Neural cell (in vitro differentiated cells): ENCODE results near the gene FRMD4A. TPM values are rescaled to one million over a fixed set of nuclear protein-coding genes. Genes with fewer than 3 reads are reported as not detected.
A peak's percentile ranks its signal among the peaks of the same experiment; 100 is the strongest.

Experiments
- H2AFZ ChIP-seq: fragments of 200-600, 300-800 bp; sonication (generic), shearing (Covaris generic); 2 replicates; pipeline ENCODE4 v1.6.0; 2014; ENCODE audit warnings: low read depth, mild to moderate bottlenecking, antibody characterized with exemption, low read length, moderate library complexity
- H3F3A ChIP-seq: fragments of 200-600 bp; shearing (Covaris generic); 2 replicates; pipeline ENCODE4 v1.6.1; 2016; ENCODE audit warnings: mild to moderate bottlenecking, moderate library complexity, mixed read lengths, antibody characterized with exemption, low read length; ENCODE audit not compliant: insufficient read depth, poor library complexity, severe bottlenecking
- H3K27ac ChIP-seq: fragments of 200-600, 300-800 bp; sonication (generic), shearing (Covaris generic); 2 replicates; pipeline ENCODE4 v1.5.1; 2014; ENCODE audit warnings: mild to moderate bottlenecking, low read length, moderate library complexity
- H3K27me3 ChIP-seq: fragments of 300-800, 200-600 bp; sonication (generic), shearing (Covaris generic); 2 replicates; pipeline ENCODE4 v1.6.0; 2014; ENCODE audit warnings: mild to moderate bottlenecking, low read depth, low read length, moderate library complexity; ENCODE audit not compliant: insufficient read depth
- H3K36me3 ChIP-seq: fragments of 300-800, 200-600 bp; sonication (generic), shearing (Covaris generic); 2 replicates; pipeline ENCODE4 v1.5.1; 2014; ENCODE audit warnings: mild to moderate bottlenecking, antibody characterized with exemption, low read length, moderate library complexity; ENCODE audit not compliant: insufficient read depth
- H3K4me2 ChIP-seq: fragments of 300-800, 200-600 bp; sonication (generic), shearing (Covaris generic); 2 replicates; pipeline ENCODE4 v1.6.0; 2014; ENCODE audit warnings: mild to moderate bottlenecking, low read length
- H3K4me3 ChIP-seq: fragments of 300-800, 200-600 bp; sonication (generic), shearing (Covaris generic); 2 replicates; pipeline ENCODE4 v1.5.1; 2014; ENCODE audit warnings: mild to moderate bottlenecking, low read length, moderate library complexity
- H3K79me2 ChIP-seq: fragments of 200-600 bp; shearing (Covaris generic); replicated peaks from 2 replicates; pipeline ENCODE4 v1.6.0; 2014; ENCODE audit warnings: mild to moderate bottlenecking, low read length, moderate library complexity; ENCODE audit not compliant: insufficient read depth
- H3K9ac ChIP-seq: fragments of 300-800, 200-600 bp; sonication (generic), shearing (Covaris generic); 2 replicates; pipeline ENCODE4 v1.6.1; 2016; ENCODE audit warnings: mild to moderate bottlenecking, low read length, mixed read lengths
- H3K9me2 ChIP-seq: fragments of 200-600 bp; shearing (Covaris generic); 2 replicates; pipeline ENCODE4 v1.6.1; 2016; ENCODE audit warnings: mild to moderate bottlenecking, low read length, mixed read lengths; ENCODE audit not compliant: insufficient read depth
- H3K9me3 ChIP-seq: fragments of 200-600, 300-800 bp; sonication (generic), shearing (Covaris generic); 2 replicates; pipeline ENCODE4 v1.6.1; 2016; ENCODE audit warnings: mild to moderate bottlenecking, mixed run types, low read length, moderate library complexity, mixed read lengths
- H4K20me1 ChIP-seq: fragments of 200-600 bp; shearing (Covaris generic); 2 replicates; pipeline ENCODE4 v1.6.1; 2016; ENCODE audit warnings: mild to moderate bottlenecking, mixed run types; ENCODE audit not compliant: insufficient read depth
- EP300 ChIP-seq: fragments of 450-650 bp; conservative IDR thresholded peaks from 2 replicates; pipeline ENCODE4 v1.6.1; 2014; ENCODE audit warnings: antibody characterized with exemption, mild to moderate bottlenecking, moderate library complexity; ENCODE audit not compliant: poor library complexity, severe bottlenecking
- EZH2 ChIP-seq: fragments of 200-600, 300-800 bp; shearing (Covaris generic), sonication (generic); IDR thresholded peaks from 2 replicates; pipeline ENCODE4 v1.6.1; 2014; ENCODE audit warnings: antibody characterized with exemption, low read length, borderline replicate concordance, mild to moderate bottlenecking; ENCODE audit not compliant: insufficient read depth, poor library complexity, severe bottlenecking
- MXI1 ChIP-seq: fragments of 450-650 bp; conservative IDR thresholded peaks from 2 replicates; pipeline ENCODE4 v1.6.1; 2014; ENCODE audit warnings: antibody characterized with exemption, mild to moderate bottlenecking; ENCODE audit not compliant: poor library complexity, severe bottlenecking
- POLR2AphosphoS5 ChIP-seq: IDR thresholded peaks from 2 replicates; pipeline ENCODE4 v1.6.1; 2012
- RAD21 ChIP-seq: fragments of 450-650 bp; conservative IDR thresholded peaks from 2 replicates; pipeline ENCODE4 v1.6.1; 2014; ENCODE audit warnings: antibody characterized with exemption, mild to moderate bottlenecking, moderate library complexity
- SMC3 ChIP-seq: fragments of 450-650 bp; conservative IDR thresholded peaks from 2 replicates; pipeline ENCODE4 v1.6.1; 2014; ENCODE audit warnings: antibody characterized with exemption, mild to moderate bottlenecking, moderate library complexity; ENCODE audit not compliant: poor library complexity
- TAF1 ChIP-seq: IDR thresholded peaks from 2 replicates; pipeline ENCODE4 v1.6.1; 2012; ENCODE audit warnings: low read depth
- polyA plus RNA-seq: library from polyadenylated mRNA; depleted of rRNA; stranded (reverse); fragments of >200 nt; gene quantifications from 2 replicates; pipeline ENCODE4 v1.2.3, GENCODE V29; 2014
- TF ChIP-seq, protein P1 (sequence below): IDR thresholded peaks from 2 replicates; pipeline ENCODE4 v1.6.1; 2012; ENCODE audit warnings: borderline replicate concordance
- TF ChIP-seq, protein P2 (sequence below): fragments of 450-650 bp; IDR thresholded peaks from 2 replicates; pipeline ENCODE4 v1.5.1; 2014; ENCODE audit warnings: antibody characterized with exemption, mild to moderate bottlenecking, moderate library complexity; ENCODE audit not compliant: poor library complexity, severe bottlenecking

The FRMD4A gene
- polyA plus RNA-seq, 1 donor from 2014 or later = 36.5 TPM

DNA sequence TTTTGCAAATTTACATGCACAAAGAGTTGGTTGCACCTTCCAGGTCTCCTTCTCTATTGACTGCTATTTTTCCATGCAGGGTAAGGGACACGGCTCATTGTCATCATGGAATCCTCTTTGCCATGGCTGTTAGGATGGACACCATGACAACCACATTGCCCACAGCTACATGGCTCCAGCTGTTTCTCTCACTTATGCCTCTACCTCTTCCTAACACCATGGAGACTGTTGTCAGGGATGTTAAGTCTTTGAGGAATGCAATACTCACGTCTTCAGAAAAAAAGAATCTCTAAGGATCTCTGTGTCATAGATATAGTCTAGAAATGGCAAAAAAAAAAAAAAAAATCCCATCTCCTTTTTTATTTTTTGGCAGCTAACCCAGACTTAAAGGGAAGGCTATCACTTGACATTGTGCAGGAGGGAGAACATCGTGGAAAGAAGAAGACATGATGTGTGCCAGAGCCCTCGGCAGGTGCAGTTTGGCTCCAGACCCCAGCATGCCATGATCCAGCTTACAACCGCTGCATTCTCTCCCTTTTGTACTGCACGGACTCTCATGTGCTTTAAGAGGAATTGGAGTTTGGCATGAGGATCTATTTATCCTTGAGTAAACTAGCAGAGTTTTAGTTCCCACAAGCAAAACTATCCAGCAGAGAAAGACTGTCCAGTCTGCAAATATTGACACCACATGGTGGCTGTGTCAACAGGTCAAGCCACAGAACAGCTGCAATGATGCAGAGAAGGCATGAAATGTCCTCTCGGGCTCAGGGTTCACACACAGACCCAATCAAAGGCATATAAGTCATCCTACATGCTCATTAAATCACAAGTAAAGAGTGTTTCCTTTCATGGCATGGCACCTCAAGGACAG is 70.8 kb downstream of the FRMD4A start:
- Histone ChIP-seq H2AFZ (no peak overlapping the region), H3K36me3 (no peaks in the 10 kb centered on the region), H4K20me1 (no peaks in the 10 kb centered on the region), H3K79me2 (no peaks in the 10 kb centered on the region), H3K9ac (no peak overlapping the region), H3K27me3 (no peaks in the 10 kb centered on the region), H3K4me2 (no peak overlapping the region), H3K27ac (peak overlapping the region; percentile 36), H3K9me2 (no peaks in the 10 kb centered on the region), H3F3A (no peaks in the 10 kb centered on the region), H3K4me3 (no peak overlapping the region), H3K9me3 (no peaks in the 10 kb centered on the region)
- TF ChIP-seq, protein P1, sequence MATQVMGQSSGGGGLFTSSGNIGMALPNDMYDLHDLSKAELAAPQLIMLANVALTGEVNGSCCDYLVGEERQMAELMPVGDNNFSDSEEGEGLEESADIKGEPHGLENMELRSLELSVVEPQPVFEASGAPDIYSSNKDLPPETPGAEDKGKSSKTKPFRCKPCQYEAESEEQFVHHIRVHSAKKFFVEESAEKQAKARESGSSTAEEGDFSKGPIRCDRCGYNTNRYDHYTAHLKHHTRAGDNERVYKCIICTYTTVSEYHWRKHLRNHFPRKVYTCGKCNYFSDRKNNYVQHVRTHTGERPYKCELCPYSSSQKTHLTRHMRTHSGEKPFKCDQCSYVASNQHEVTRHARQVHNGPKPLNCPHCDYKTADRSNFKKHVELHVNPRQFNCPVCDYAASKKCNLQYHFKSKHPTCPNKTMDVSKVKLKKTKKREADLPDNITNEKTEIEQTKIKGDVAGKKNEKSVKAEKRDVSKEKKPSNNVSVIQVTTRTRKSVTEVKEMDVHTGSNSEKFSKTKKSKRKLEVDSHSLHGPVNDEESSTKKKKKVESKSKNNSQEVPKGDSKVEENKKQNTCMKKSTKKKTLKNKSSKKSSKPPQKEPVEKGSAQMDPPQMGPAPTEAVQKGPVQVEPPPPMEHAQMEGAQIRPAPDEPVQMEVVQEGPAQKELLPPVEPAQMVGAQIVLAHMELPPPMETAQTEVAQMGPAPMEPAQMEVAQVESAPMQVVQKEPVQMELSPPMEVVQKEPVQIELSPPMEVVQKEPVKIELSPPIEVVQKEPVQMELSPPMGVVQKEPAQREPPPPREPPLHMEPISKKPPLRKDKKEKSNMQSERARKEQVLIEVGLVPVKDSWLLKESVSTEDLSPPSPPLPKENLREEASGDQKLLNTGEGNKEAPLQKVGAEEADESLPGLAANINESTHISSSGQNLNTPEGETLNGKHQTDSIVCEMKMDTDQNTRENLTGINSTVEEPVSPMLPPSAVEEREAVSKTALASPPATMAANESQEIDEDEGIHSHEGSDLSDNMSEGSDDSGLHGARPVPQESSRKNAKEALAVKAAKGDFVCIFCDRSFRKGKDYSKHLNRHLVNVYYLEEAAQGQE = peak; percentile 68
- TF ChIP-seq TAF1 = no peak
- TF ChIP-seq POLR2AphosphoS5 = peak; percentile 43

GRCh38 chr10:14254368-14254767 is 76.4 kb downstream of the FRMD4A start:
- Histone ChIP-seq H3K27me3 (no peaks in the 10 kb centered on the region), H3K79me2 (no peaks in the 10 kb centered on the region), H3K36me3 (no peaks in the 10 kb centered on the region), H3K9me2 (no peaks in the 10 kb centered on the region), H3K9me3 (no peaks in the 10 kb centered on the region), H2AFZ (no peak overlapping the region), H3K4me3 (no peak overlapping the region), H3K27ac (no peak overlapping the region), H3K4me2 (no peak overlapping the region), H4K20me1 (no peaks in the 10 kb centered on the region), H3F3A (no peaks in the 10 kb centered on the region), H3K9ac (no peak overlapping the region)
- TF ChIP-seq, protein P2, sequence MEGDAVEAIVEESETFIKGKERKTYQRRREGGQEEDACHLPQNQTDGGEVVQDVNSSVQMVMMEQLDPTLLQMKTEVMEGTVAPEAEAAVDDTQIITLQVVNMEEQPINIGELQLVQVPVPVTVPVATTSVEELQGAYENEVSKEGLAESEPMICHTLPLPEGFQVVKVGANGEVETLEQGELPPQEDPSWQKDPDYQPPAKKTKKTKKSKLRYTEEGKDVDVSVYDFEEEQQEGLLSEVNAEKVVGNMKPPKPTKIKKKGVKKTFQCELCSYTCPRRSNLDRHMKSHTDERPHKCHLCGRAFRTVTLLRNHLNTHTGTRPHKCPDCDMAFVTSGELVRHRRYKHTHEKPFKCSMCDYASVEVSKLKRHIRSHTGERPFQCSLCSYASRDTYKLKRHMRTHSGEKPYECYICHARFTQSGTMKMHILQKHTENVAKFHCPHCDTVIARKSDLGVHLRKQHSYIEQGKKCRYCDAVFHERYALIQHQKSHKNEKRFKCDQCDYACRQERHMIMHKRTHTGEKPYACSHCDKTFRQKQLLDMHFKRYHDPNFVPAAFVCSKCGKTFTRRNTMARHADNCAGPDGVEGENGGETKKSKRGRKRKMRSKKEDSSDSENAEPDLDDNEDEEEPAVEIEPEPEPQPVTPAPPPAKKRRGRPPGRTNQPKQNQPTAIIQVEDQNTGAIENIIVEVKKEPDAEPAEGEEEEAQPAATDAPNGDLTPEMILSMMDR = no peak
- TF ChIP-seq RAD21 = no peak
- TF ChIP-seq, protein P1 = no peak
- no peak for TF ChIP-seq TAF1
- no peak for TF ChIP-seq EP300
- TF ChIP-seq SMC3 = no peak
- no peak for TF ChIP-seq MXI1
- no peak for TF ChIP-seq POLR2AphosphoS5
- no peak for TF ChIP-seq EZH2
